ENCODE results near the gene CD70.

- TF ChIP-seq CTCF (conservative IDR thresholded peaks at IDR 0.05) (no peak), ZFX (IDR thresholded peaks at IDR 0.05) (no peak)
Measured at GRCh38 chr19:6568816-6569215, 22.1 kb downstream of the CD70 start.
